GM21619 (cell line): Measurements from ENCODE around the gene CD4.
"Not testable (repeated sequence)": the region's sequence is repeated elsewhere in the genome, so short reads cannot be mapped to it uniquely, and the experiment has no call there.

Source experiments
- ATAC-seq: cut with Tn5 transposase; IDR thresholded peaks from one replicate; pipeline ENCODE4 v1.9.1; 2021; ENCODE audit not compliant: unreplicated experiment

The CD4 gene

GRCh38 chr12:6866163-6866919 is 77.0 kb downstream of the CD4 start:
- ATAC-seq: no peak

- ATAC-seq: peak; percentile 7
Measured at GRCh38 chr12:6866920-6867412, 77.6 kb downstream of the CD4 start.

DNA sequence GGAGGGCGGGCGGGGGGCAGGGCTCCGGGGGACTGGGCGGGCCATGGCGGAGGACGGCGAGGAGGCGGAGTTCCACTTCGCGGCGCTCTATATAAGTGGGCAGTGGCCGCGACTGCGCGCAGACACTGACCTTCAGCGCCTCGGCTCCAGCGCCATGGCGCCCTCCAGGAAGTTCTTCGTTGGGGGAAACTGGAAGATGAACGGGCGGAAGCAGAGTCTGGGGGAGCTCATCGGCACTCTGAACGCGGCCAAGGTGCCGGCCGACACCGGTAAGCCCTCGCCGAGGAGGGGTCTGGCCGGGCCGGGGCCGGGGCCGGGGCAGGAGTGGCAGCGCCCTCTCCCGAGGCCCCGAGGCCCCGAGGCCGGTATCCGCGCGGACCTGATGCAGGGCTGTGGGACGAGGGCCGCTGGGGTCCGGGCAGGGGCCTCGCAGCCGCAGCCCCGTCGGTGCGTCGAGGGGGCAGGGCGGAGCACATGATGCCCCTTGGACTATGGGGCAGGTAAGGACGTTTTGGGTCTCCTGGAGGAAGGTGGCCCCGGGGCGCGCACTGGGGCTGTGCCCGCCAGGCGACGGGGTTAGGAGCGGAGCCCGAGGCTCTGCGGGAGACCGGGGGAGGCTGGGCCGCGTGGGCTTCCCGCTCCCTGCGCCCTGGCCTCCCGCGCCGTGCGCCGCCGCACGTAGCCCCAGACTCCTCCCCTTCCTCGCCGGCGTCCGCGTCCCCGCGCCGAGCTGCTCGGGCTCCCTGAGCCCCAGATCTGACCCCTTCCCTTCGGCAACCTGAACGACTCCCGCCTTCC is 78.3 kb downstream of the CD4 start, which contains the start of gene TPI1:
TSS of gene TPI1 (plus strand) at position 119 of the 798 bp plus-strand sequence. CDS start at position 155, 36 bp downstream.
- ATAC-seq: peak; percentile 46

- no peak for ATAC-seq
Measured at GRCh38 chr12:6868211-6869048, 79.1 kb downstream of the CD4 start.

- no peak for ATAC-seq
Measured at GRCh38 chr12:6869049-6870021, 80.0 kb downstream of the CD4 start.

- ATAC-seq: not testable (repeated sequence)
Measured at GRCh38 chr12:6870304-6870703, 81.0 kb downstream of the CD4 start.
